Measurements from ENCODE around the gene ATP7B.
"Not testable (repeated sequence)": the region's sequence is repeated elsewhere in the genome, so short reads cannot be mapped to it uniquely, and the experiment has no call there.

ATP7B gene

DNA sequence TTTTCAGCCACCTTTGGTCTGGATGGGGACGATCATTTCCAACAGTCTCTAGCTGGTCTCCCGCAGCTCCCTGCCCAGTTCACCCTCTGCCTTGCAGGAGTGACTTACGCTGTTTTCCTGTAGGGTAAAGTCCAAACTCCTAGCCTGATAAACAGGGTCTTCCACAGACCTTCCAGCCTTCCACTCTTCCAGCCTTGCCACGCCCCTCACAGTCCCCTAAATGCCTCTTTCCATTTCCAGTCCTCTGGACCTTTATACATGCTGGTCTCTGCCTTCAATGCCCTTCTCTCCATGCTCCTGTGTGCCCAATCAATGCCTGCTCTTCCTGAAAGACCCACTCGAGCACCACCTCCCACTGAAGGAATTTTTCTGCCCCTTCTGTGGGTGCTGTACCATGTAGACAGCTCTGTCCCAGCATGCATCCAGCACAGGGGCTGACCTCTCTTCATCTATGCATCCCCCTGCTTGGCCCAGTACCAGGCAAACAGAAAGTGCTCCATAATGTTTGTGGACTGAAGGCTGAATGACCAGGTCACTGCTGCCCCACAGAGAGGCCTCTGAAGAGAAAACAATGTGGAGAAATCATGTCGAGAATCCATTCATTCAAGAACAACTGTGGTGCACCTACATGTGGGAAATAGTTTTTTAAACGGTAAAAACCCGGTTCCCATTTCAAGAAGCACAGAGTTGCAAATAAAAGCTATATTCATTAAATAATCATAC is 4.6 kb downstream of the ATP7B start:
- DNase-seq (ENCODE audit: low read depth), result no peak

DNA sequence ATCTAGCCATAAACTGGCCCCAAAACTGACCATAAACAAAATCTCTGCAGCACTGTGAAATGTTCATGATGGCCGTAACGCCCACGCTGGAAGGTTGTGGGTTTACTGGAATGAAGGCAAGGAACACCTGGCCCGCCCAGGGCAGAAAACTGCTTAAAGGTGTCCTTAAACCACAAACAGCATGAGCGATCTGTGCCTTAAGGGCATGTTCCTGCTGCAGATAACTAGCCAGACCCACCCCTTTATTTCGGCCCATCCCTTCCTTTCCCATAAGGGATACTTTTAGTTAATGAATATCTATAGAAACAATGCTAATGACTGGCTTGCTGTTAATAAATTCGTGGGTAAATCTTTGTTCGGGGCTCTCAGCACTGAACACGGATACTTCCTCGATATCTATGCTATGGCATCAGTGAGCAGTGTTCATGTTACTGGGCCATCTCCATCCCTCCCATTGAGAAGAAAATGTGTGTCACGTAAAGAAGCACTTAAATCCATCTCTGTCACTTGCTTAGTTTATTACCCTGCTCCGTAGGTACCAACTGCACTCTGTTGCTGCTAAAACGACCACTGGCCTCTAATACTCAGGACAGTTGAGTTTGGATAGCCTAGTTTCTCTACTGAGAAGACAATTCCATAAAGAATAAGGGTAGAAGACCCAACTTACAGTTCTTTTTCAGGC is 5.3 kb downstream of the ATP7B start:
- no peak for DNase-seq (ENCODE audit: low read depth)

DNA sequence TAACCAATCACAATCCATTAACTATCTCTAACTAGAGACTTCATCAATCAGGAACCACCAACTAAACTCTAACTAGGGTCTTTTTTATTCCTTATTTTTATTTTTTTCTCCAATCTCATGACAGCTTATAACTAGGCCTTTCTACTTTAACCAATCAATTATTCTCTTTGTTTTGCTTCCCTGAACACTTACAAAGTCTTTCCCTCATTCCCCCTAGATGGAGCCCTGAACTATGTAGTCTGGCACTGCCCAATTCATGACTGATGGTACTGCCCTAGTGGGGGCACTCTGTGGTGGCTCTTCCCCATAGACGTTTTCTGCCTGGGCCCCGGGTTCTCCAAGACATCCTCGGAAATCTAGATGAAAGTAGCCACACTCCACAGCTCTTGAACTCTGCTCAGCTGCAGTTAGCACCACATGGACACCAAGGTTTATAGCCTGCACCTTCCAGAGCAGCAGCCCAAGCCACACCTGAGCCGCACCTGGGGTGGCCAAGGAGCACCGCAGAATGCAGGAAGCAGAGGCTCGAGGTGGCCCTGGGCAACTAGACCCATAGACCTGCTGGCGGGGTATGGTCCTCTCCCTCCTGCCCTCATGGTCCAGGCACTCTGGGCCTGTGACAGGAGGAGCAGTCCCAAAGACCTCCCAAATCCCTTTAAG is 6.6 kb downstream of the ATP7B start:
- no peak for DNase-seq (ENCODE audit: low read depth)

DNA sequence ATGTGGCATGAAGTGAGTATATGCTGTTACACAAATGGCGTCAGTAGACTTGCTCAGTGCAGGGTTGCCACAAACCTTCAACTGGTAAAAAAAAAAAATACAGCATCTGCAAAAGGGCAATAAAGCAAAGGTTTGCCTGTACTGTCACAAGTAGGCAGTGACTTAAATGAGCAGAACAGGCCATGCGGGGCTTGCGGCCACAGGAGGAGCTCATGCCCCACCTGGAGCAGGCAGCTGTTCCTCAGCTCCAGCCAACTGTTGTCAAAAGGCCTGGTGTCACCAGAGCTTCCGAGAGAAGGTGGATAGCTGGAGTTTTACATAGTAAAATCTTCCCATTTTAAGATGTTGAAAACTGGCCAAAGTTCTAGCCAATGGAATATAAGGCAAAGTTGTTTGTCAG is 7.7 kb downstream of the ATP7B start:
- DNase-seq (ENCODE audit: low read depth), result no peak

DNA sequence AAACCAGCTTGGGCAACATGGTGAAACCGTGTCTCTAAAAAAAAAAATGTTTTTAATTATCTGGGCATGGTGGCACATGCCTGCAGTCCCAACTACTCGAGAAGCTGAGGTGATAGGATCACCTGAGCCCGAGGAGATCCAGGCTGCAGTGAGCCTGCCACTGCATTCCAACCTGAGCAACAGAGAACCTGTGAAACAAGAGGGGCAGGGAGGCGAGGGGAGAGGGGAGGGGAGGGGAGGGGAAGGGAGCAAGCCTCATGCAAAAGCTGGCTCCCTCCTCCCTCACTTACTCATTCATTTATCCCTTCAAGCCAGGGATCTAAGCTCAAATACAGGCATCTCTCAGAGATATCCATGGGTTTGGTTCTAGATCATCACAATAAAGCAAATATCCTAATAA is 8.9 kb downstream of the ATP7B start:
- no peak for DNase-seq (ENCODE audit: low read depth)

DNA sequence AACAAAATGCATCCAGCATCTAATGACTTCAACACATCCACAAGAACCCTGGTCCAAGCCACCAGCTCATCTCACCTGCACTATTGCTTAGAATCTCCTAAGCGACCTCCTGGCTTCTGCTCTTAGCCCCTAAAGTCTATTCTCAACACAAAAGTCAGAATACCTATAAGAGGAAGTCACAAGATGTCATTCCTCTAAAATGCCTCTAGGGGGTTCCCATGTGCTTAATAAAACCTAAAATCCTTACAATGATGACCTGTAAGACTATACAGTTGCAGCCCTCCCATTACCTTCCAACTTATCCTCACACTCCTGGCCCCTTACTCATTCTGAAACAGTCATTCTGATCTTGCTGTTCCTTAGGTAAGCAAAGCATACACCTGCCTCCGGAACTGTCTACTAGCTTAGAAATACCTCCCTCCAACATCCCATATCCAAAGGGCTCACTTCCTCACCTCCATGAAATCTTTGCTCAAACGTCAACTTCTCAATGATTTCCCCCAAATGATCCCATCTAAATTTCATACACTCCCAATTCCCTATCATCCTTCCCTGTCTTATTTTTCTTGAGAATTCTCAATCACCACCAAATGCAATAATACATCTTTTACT is 10.0 kb downstream of the ATP7B start:
- no peak for DNase-seq (ENCODE audit: low read depth)

DNA sequence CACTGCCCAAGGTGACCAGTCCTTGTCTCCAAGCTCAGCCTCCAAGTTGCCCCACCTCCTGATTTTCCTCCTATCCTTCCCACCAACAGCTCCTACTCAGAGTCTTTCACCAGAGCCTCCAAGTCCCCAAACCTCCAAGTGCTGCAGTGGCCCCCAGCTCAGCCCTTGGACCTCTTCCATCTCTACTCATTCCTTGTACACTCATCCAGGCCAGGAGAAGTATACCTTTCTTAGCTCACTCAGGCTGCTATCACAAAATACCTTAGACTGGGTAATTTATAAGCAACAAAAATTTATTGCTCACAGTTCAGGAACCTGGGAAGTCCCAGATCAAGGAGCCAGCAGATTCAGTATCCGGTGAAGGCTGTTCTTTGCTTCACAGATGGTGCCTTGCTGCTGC is 11.3 kb downstream of the ATP7B start:
- no peak for DNase-seq (ENCODE audit: low read depth)

DNA sequence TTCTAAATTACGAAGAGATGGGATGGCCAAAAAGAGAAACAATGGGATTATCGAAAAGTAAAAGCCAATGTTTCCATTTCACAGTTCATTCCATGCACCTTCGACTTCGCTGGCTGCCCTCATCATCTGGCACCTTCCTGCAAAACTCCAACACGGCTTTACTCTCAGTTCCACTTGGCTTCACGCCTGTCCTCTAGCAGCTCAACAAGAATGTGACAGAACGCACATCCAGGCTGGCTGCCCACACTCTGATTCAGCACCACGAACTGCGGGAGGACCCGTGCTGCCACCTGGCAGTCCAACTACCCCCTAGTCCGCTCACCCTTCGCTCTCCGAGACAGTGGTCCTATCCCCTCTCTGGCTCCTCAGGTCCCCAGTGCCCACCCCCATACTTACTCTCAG is 11.7 kb downstream of the ATP7B start:
- no peak for DNase-seq (ENCODE audit: low read depth)

DNA sequence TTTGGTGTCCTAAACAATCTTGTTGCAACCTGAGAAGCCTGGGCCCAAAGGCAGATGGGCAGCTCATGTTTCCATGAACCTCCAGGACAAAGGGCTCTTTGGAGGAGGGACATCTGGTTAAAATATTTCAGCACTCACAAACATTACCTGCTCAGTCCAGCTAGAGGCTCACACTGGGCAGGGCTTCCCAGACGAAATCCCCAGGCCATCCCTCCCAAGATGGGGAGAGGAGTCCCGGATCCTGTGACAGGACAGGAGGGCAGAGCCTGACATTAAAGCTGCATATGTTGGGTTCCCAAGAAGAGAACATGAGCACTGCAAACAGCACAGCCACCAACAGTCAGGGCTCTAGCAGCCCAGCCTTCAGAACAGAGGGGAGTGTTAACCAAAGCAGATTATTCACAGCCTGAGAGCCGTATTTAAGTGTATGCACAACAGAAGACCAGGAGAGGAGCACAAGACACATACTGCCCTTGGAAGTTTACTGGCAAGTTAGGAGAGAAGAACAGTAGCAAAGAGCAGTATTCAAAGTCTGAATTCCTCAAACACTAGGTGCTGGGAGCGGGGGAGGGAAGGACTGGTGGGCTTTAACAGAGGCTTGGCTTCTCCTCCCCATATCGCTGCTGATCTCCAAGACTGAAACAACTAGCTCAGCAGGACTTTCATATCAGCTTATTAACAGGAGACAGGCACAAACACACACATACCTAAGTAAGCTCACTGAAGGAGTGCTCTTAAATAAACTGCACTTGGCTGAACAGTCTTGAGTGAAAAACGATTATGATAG is 12.3 kb downstream of the ATP7B start:
- DNase-seq (ENCODE audit: low read depth), result no peak

DNA sequence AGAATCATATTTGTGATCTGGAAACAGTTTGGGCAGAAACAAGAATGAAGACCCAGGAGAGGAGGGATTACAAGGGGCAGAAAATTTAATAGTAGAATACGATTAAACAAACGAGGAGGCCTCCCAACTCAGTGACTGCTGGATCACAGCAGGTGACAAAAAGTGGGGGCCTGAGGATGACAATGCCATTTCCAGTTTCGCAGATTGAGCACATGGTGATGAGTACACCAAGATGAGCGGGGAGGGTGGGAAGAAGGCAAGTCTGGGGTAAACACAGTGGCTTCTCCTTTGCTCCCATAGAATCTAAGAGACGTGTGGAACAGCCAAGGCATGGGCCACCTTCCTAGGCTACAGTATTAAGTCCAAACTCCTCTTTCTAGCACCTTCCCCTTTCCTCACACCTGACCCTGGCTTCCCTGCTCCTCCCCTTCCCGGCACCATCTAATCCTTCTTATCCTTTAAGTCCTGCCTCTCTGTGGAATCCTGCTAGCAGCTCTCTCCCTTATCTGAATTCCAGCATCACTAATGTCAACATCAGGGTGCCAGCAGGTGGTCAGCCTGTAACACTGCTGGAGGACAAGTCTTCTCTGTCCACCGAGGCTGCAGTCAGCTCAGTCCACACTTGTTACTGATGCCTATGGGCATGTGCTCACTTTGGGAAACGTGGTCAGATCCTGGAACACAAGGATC is 13.5 kb downstream of the ATP7B start:
- no peak for DNase-seq (ENCODE audit: low read depth)

DNA sequence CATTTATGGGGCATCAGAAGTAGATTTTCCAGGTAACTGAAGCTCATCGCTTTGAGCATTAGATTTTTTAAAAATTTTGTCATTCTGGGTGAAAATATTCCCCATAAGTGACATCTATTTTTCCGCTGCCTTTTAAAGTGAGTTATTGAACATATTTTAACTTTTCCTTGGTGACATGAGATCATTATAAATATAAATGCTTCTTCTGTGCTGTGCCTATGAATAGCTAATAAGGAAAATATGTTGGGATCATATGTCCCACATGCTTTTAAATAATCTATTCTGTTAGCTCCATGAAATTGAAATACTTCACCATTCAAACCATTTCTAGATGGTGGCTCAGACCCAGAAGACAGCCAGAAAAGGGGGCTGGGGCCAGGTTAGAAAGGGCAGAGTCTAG is 14.1 kb downstream of the ATP7B start:
- DNase-seq (ENCODE audit: low read depth), result no peak

DNA sequence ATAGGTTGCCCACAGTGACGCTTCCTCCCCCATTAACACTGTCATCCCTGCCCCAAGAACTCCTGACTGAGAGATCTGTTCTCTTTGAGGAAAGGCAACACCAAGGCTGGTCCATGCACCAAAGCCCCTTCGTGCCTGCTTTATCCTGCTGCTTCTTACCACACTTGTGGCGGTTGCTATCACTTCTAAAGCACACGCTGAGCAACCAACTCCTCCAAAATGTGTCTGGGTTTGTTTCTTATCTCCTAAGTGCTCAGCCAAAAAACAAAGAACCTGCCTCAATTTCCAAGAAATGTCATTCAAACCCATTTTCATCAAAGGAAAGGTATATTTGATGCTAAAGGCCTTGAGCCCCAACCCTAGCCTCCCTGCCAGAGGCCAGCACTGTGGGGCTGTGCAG is 14.6 kb downstream of the ATP7B start:
- no peak for DNase-seq (ENCODE audit: low read depth)

DNA sequence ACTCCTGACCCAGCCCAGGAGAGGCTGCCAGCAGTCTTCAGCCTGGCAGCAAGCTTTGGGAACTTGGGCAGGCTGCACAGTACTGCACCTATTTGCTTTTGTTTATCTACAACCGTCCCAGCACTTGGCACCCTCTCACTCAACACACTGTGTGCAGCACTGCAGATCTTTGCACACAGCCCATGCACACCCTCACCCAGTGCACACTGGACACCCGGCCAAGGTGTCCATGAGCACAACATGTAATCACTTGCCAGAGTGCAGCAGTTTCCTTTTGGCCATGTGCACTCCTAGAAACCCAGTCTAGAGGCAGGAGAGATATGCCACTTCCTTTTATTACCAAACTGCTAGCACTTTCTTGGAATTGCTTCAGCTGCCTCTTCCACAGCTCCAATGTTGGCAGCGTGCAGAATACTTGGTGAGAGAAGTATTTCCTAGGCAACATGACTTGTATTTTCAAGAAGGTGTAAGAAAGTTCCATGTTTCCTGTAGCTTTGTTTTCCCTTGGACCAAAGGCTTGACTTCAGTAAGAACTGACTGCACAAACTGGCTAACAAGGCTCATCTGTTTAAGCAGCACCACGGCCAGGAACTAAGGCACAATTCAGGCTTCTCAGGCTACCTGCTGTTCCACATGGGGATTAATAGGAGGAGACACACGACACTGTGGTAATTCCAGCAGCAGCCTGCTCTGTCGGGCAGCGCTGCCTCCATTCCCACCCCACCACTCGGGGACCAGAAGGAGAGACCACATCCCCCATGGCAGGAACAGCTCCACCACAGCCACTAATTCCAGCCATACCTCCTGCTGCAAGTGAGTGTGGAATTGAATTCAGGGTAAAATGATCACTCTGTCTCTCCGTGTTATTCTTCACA is 15.3 kb downstream of the ATP7B start:
- no peak for DNase-seq (ENCODE audit: low read depth)

DNA sequence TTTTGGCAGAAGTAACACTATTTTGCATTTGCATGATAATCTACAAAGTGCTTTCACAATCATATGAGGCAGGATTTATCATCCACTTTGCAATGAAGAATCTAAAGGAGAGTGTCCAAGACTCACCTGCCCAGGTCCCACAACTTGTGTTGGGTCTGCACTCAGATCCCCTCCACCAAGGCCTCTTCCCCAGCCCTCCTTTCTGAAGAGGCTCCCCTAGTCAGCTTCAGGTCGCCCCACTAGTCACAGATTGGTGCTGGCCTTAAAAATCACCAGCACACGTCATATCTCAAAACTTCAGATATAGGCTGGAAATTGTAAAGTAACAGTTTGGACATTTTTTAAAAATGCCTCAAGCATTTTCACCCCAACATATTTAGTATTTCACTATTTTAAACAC is 17.5 kb downstream of the ATP7B start:
- no peak for DNase-seq (ENCODE audit: low read depth)

DNA sequence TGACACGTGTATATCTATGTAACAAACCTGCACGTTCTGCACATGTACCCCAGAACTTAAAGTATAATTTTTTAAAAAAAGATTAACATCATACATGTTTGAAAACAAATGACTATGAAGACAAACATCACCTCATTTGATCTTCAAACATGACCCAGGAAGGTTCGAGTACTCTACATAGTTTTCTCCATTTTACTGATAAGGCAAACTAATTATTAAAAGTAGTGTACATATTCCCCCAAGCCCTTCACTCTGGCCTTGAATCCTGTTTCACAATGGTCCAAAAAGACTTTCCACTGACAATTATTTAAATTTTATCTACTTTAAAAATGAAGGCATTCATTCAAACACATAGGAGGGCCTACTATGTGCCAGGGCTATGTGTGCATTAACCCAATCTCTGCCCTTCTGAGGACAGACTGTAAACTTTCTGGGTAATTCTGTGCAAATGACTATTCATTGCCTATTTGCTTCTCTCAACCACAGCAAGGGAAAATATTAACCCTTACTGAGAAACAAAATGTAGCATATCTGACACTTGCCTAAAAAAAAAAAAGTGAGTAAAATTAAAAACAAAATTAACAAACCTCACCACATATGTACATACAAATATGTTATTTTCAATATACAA is 22.1 kb downstream of the ATP7B start:
- no peak for DNase-seq (ENCODE audit: low read depth)

DNA sequence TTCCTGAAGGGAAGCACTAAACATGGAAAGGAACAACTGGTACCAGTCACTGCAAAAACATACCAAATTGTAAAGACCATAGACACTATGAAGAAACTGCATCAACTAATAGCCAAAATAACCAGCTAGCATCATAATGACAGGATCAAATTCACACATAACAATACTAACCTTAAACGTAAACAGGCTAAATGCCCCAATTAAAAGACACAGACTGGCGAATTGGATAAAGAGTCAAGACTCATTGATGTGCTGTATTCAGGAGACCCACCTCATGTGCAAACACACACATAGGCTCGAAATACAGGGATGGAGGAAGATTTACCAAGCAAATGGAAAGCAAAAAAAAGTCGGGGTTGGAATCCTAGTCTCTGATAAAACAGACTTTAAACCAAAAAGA is 26.3 kb downstream of the ATP7B start:
- not testable (repeated sequence) for DNase-seq (ENCODE audit: low read depth)

DNA sequence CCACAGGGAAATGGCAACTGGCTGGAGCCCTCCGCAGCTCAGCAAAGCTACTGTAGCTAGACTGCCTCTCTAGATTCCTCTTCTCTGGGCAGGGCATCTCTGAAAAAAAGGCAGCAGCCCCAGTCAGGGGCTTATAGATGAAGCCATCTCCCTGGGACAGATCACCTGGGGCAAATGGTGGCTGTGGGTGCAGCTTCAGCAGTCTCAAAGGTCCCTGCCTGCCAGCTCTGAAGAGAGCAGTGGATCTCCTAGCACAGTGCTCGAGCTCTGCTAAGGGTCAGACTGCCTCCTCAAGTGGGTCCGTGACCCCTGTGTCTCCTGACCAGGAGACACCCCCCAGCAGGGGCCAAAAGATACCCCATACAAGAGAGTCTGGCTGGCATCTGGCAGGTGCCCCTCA is 28.0 kb downstream of the ATP7B start:
- not testable (repeated sequence) for DNase-seq (ENCODE audit: low read depth)

DNA sequence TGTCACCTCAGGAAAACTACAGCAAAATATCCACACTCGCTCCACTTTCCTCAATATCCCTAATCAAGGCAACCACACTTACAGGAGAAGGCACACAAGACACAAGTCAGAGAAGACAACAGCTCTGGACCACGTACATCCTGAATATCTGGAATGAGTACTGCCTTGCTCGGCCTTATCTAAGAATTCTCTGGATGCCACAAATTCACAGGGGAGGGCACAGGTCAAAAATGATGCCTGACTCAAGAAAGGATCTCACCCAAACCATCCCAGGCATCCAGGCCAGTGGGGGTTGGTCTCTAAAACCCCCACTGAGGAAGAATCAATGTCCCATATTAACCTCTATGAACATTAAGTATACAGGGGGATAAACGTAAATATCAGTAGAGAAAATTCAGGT is 29.9 kb downstream of the ATP7B start:
- DNase-seq (ENCODE audit: low read depth), result no peak

DNA sequence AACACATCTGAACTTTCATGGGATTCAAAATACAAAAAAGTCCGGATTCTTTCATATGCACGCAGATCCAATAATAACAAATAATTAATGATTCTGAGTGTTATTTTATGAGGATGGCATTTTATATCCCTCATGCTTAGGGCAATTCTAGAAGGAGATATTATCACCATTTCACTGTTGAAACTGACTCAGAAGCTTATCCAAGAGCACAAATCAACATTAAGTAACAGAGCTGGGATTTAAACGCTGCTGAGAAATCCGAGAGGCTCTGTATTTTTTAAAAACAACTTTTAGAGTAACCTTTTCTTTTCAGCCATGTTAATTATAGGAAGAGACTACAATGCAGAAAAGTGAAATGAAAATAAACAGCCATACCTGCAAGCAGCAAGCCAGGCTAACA is 30.3 kb downstream of the ATP7B start:
- no peak for DNase-seq (ENCODE audit: low read depth)

Data from activated gamma-delta T cell treated with anti-CD3 and anti-CD28 coated beads, Interleukin-2, amount 50 U/mL, for 16 hours (primary cell).